NCI-H2107 (cell line): Measurements from ENCODE around the gene SCAF11.
"Not testable (repeated sequence)": the region's sequence is repeated elsewhere in the genome, so short reads cannot be mapped to it uniquely, and the experiment has no call there.

Experiments used
- DNase-seq: peaks from one replicate; lab custom pipeline; 2025; lab: John Stamatoyannopoulos, UW

SCAF11 gene

GRCh38 chr12:45990468-45991283 is at the start of gene SCAF11:
Gene SCAF11, minus strand, starts transcription at chr12:45990574. Its CDS starts 26,407 bp downstream, at chr12:45964167.
- peak; percentile 99 for DNase-seq

DNA sequence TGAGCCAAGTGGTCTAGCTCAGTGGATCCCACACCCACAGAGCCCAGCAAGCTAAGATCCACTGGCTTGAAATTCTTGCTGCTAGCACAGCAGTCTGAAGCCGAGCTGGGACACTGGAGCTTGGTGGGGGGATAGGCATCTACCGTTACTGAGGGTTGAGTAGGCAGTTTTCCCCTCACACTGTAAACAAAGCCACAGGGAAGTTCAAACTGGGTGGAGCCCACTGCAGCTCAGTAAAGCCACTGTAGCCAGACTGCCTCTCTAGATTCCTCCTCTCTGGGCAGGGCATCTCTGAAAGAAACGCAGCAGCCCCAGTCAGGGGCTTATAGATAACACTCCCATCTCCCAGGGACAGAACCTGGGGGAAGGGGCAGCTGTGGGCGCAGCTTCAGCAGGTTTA is 46.7 kb upstream of the SCAF11 start:
- DNase-seq = not testable (repeated sequence)

- no peak for DNase-seq
Measured at GRCh38 chr12:46027172-46027571, 36.8 kb upstream of the SCAF11 start.

GRCh38 chr12:46024099-46024498 is 33.7 kb upstream of the SCAF11 start:
- DNase-seq = no peak

DNA sequence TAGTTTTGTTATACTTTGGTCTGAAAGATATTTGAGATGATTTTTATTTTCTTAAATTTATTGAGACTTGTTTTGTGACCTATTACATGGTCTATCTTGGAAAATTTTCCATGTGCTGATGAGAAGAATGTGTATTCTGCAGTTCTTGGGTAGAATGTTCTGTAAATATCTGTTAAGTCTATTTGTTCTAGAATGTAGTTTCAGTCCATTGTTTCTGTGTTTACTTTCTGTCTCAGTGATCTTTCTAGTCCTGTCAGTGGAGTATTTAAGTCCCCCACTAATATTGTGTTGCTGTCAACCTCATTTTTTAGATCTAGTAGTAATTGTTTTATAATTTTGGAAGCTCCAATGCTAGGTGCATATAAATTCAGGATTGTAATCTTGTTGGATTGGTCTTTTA is 30.4 kb upstream of the SCAF11 start:
- DNase-seq = no peak

- not testable (repeated sequence) for DNase-seq
Measured at GRCh38 chr12:46018712-46019111, 28.3 kb upstream of the SCAF11 start.

- not testable (repeated sequence) for DNase-seq
Measured at GRCh38 chr12:46017866-46018375, 27.5 kb upstream of the SCAF11 start.

GRCh38 chr12:46005823-46006222 is 15.4 kb upstream of the SCAF11 start:
- no peak for DNase-seq

DNA sequence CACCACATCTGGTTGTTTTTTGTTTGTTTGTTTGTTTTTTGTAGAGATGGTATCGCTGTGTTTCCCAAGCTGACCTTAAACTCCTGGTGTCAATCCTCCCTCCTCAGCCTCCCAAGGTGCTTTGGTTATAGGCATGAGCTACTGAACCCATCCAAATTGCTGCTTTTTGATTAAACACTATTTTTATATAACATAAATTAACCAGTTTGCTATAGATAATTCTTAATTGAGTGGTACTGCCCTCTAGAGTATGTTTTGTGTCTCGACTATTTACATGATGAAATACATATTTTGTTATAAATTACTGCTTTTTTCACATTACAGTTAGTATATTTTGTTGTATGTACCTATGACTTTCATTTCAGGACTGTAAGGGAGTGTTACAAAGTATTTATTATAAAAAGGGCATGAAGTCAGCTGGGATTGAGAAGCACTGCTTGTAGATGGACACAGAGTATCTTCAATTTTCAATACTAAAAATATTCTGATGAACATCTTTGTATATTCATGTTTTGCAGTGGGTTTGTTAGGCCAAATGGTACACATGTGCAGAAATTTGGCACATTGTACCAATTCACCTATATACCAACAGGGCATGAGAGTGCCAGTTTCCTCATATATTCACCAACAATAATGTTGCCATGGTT is 14.9 kb upstream of the SCAF11 start:
- DNase-seq = no peak

GRCh38 chr12:46004715-46005114 is 14.3 kb upstream of the SCAF11 start:
- DNase-seq = no peak

DNA sequence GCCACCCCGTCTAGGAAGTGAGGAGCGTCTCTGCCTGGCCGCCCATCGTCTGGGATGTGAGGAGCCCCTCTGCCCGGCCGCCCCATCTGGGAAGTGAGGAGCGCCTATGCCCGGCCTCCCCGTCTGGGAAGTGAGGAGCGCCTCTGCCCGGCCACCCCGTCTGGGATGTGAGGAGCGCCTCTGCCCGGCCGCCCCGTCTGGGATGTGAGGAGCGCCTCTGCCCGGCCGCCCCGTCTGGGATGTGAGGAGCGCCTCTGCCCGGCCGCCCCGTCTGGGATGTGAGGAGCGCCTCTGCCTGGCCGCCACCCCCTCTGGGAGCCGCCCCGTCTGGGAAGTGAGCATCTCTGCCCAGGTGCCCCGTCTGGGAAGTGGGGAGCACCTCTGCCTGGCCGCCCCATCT is 9.7 kb upstream of the SCAF11 start:
- DNase-seq = not testable (repeated sequence)

GRCh38 chr12:45994736-45995135 is 4.4 kb upstream of the SCAF11 start:
- no peak for DNase-seq

- DNase-seq = peak; percentile 70
Measured at GRCh38 chr12:45991284-45992249, 1.2 kb upstream of the SCAF11 start.

DNA sequence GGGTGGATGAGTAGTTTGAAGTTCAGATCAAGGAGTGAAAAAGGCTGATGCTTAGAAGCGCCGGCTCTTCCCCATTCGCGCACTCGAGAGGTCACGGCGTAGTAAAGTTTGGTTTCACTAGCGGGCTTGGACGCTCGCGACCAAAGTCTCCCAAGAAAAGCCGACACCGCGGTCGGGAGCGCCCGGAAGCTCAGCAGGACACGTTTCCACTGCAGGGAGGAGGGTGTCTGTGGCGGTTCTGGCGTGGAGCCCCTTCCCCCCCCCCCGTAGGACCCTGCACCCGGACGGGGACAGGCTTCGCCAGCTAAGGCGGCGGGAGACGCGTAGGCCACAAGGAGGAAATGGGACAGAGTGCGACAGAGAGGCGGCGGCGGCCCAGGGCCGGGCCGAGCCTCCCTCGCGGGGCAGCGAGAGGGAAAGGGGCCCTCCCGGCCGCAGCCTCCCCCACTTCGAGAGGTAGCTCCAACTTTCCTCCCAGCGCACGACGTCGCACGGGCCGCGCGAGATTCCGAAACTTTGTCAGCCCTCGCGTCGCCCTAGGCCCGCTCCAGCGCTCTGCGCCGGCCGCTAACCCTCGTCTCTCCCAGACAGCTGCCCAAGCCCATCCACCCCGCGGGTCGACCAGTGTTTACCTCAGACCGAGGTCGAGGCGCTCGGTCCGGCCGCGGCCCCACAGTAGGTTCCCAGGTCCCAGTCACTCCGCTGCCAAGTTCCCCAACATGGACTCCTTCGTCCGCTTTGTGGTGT is 480 bp downstream of the SCAF11 start:
- peak; percentile 34 for DNase-seq

GRCh38 chr12:45989287-45989686 is 1.1 kb downstream of the SCAF11 start:
- no peak for DNase-seq

DNA sequence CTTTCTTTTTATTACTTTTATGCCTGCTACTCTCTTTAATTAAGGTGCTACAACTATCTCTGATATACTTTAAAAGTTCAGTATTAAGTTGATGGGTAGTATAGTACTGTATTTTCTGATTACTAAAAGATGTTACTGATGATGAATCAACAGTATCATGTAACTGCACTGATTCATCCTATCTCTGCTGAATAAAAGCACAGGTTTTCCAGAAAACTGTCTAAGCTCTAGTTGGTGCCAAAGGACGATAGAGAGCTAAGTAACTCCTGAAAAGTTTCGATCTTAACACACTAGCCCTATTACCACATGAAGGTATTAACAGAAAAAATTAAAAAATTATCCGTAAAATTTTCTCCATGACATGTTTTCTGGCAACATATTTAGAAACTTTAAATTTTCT is 2.1 kb downstream of the SCAF11 start:
- no peak for DNase-seq

DNA sequence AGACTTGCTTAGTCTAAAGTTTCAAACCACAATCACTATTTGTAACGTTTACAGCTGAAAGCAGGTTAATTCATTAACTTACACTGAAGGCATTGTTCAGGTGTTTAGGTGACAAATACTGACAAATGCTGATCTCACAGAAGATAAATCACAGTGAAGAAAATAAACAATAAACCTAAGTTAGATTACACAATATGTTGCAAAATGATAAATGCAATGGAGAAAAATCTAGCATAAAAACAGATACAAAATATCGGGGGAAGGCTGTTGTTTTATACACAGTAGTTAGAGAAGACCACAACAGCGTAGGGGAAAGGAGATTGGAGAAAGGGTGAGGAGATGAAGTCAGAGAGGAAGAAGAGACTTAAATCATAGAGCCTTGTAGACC is 3.0 kb downstream of the SCAF11 start:
- no peak for DNase-seq

DNA sequence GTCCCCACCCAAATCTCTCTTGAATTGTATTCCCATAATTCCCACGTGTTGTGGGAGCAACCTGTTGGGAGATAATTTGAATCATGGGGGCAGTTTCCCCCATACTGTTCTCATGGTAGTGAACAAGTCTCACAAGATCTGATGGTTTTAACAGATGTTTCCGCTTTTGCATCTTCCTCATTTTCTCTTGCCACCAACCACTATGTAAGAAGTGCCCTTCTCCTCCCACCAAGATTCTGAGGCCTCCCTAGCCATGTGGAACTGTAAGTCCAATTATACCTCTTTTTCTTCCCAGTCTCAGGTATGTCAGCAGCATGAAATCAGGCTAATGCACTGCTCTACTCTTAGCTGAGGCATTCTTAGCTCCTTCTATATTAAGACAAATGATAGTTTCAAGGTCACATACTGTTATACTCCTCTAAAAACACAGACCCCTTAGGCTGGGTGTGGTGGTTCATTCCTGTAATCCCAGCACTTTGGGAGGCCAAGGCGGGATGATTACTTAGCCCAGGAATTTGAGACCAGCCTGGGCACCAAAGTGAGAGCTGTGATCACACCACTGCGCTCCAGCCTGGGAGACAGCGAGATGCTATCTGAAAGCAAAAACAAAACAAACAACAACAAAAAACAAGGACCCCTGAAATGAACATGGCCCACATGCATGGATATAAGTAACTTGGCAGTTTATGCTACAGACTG is 3.6 kb downstream of the SCAF11 start:
- no peak for DNase-seq

DNA sequence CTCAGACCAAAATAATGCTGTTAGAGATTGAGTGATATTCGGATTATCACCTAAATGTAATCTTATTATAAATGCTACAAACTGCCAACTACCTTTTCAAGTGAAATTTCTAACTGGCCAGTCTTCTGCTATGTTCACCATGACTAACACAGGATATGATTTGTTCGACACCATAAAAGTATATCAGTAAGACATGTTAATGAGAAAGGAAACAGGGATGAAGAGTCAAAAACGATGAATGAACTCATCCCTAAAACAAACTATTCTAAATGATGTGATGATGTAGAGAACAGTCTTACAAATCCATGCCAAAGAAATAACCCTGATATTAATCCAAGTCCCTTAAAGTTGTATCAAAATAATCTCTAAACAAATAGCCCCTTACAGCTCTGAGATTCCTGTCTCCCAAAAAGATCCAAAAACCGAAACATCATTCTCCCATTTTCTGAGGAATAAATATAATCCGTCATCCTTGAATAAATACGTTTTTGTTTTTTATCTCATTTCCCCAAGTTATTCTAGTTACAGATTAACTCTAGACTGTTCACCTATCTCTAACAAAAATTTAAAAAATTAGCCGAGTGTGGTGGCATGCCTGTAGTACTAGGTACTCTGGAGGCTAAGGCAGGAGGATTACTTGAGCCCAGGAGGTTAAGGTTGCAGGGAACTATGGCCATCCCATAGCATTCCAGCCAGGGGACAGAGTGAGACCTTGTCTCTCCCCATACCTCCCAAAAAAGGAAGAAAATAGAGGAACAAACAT is 9.1 kb downstream of the SCAF11 start:
- DNase-seq = no peak

- no peak for DNase-seq
Measured at GRCh38 chr12:45980540-45980939, 9.8 kb downstream of the SCAF11 start.
